Activated naive CD4-positive, alpha-beta T cell treated with anti-CD3 and anti-CD28 coated beads, Interleukin-2, amount 50 U/mL, for 16 hours (primary cell): ENCODE measurements around the gene KCNQ2.
"Not testable (repeated sequence)": the region's sequence is repeated elsewhere in the genome, so short reads cannot be mapped to it uniquely, and the experiment has no call there.

Experiments used
- DNase-seq: peaks from one replicate; pipeline ENCODE4 v3.0.0-alpha.2; 2020

The KCNQ2 gene

GRCh38 chr20:63380346-63380870 is 92.0 kb downstream of the KCNQ2 start:
- DNase-seq: no peak

DNA sequence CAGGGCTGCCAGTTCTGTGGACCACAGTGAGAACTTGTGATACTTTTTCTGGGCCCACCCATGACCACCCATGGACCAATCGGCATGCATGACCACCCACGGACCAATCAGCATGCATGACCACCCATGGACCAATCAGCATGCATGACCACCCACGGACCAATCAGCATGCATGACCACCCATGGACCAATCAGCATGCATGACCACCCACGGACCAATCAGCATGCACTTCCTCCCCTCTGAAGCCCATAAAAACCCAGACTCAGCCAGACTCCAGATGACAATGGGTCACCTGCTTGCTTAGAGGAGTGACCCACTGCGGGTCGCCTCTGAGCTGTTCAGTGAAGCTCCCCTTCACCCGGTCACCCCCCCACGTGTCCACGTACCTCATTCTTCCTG is 92.6 kb downstream of the KCNQ2 start:
- not testable (repeated sequence) for DNase-seq

DNA sequence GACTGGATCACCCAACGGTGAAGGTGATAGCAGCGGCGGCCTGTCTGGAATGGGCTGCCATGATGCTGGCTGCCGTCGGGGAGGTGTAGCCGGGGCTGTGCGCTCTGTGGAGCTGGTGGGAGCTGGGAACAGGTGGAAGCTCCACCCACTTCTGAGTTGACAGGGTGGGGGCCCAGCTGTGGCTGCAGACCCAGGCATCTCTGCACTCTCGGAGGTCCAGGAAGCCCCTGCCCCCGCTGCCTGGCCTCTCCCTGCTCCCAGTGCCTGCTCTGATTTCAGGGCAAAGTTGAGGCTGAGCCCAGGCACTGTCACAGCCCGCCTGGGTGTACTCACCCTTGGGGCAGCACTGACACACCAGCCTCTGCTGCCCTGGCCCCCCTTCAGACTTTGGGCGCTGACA is 93.2 kb downstream of the KCNQ2 start:
- DNase-seq: no peak

GRCh38 chr20:63378626-63379025 is 93.8 kb downstream of the KCNQ2 start:
- no peak for DNase-seq

GRCh38 chr20:63377951-63378381 is 94.5 kb downstream of the KCNQ2 start:
- DNase-seq: no peak

- DNase-seq: no peak
Observed at GRCh38 chr20:63377256-63377941, 95.1 kb downstream of the KCNQ2 start.

DNA sequence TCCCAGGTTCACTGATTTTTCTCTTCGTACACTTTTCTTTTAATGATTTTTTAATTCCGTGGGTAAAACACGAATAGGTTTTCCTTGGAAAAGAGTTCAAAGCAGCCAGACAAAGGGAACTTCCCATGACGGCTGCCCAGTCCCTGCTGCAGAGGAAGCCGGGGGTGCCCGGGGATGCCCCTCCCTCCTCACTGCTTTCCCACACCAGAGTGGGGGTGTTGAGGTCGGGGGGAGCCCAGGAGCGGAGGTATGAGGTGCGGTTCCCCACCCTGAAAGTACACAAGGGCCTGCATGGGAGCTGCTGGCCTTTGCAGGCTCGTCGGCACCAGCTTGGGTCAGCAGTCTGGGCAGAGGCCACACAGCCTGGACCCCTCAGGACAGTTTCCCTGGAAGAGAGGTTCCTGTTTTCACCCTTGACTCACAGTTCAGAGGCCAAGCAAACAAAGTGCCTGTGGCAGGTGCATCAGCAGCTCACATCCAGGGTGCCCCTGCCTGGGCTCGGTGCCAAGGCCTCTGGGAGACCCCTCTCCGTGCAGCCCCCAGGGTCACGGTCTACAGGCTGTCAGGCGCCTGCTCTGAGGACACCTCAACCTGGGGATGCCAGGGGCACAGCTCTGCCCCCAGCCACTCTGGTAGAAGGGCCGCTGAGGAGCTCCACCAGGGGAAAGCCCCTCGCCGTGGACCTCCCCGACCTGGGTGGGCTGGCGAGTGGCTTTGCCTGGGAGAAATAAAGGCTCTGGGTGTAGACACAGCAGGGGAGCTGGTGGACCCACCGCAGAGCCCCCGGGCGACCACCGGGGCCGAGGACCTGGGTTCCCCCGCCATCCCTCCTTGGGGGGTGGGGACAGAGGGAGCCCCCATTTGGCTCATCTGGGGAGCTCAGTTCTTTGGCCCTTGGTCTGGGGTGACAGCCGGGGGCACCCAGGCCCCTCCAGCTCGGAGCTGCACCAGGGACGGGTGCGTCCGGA is 95.9 kb downstream of the KCNQ2 start:
- DNase-seq: no peak

DNA sequence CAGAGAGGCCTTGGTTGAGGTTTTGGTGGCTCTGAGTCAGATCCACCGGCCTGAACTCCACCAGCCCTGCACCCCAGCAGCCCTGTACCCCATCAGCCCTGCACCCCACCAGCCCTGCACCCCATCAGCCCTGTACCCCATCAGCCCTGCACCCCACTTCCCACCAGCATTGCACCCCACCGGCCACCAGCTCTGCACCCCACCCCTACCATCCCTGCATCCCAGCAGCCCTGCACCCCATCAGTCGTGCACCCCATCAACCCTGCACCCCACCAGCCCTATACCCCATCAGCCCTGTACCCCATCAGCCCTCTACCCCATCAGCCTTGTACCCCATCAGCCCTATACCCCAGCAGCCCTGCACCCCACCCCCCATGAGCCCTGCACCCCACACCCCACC is 97.0 kb downstream of the KCNQ2 start:
- DNase-seq: no peak

DNA sequence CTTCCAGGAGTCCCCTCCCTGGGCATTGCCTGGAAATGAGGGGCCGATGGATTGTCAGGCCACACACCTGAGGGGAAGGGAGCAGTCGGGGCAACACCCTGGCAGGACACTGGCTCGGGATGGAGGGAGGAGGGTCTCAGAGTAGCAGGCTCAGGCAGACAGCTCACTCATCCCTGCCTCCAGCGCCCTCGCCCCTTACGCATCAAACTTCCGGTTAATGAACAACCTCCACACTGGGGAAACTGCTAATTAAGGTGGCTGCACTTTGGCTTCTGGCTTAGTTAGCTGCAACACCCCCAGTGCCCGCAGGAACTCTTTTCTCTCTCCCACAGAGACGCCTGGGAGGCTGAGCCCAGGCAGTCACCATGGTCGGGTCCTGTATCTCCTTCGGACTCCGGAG is 98.0 kb downstream of the KCNQ2 start:
- DNase-seq: no peak

GRCh38 chr20:63373996-63374395 is 98.5 kb downstream of the KCNQ2 start:
- DNase-seq: no peak

- DNase-seq: no peak
Observed at GRCh38 chr20:63372971-63373885, 99.2 kb downstream of the KCNQ2 start.

DNA sequence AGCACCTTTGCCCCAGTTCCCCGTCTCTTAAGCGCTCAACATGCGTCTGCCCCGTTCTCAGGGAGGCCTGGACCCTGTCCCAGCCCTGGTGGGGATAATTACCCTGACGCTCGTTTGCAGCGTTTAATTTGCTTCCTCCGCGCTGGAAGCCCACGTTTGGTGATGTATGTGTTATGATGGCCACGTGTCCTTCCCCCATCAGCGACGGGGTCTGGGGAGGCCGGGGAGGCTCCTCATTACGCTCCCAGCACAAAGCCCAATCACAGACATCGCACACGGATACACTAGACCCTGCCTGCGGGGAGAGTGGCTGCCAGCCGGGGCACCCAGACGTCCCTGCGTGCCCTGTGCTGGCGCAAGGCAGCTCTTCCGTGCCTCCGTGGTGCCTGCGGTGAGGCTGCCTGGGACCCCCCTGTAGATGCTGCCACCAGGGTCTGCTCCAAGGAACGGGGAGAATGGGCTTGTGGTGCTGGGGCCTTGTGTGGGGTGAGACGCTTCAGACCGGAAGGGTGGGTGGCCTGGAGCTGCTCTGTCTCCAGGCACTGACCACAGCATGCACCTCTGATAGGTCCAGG is 101.1 kb downstream of the KCNQ2 start:
- no peak for DNase-seq

DNA sequence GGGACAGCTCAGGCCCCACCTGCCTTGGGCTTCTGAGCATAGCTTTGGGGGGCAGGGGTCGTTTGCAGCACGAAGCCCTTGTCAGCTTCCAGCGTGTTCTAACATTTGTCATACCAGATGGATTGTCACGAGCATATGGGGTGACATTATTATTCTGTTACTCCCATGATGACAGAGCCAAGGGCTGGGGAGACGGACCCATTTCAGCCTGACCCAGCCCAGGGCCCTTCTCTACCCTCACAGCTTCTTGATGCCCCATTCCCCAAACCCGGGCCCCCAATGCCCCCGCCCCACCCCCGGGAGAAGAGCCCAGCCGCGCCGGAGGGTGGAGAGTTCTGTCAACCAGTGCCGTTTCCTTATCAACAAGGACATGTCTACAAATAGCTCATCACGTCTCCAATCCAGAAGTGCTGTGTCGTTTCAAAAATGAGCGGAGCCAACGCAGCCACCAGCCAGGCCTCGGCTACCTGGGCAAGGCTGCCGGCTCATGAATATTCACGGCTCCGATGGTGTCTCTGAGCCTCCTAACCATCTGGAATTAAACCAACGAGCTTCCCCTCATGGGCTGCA is 101.8 kb downstream of the KCNQ2 start:
- no peak for DNase-seq

DNA sequence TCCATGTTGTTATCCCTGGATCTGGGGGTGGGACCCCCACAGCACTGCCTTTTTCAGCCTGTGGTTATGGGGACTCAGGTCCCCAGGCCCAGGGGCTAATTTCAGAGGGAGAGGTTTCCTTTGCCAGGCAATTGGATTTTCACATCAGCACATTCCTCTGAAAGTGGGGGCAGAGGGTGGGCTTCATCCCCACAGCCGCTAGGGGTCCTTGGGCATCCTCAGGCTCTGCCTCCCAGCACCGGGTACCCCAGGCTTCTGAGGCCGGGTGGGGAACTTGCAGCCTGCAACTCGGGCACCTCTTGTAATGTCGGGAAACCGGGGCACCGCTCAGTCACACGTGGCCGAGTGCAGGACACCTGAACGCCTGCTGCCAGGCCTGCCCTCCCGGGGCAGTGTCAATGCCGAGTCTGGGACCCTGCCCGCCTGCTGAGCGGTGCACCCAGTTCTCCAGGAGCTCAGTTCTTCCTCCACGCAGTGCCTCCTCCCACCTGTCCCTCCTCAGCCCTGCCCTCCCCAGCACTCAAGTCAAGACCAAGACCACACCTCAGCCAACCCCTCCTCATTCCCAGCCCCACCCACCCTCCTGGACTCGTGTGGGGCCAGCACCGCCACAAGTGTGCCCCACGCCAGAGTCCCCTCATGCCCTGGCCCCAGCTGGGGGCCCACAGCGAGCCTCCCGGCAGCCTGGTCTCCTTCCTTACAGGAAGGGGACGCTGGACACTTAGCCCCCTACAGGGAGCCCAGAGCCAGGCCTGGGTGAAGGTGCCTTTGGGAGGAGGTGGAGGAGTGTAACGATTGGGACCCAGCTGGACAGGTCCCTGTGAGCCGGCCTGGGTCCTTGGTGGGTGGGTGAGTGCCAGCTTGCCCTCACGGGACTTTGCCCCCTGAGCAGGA is 102.5 kb downstream of the KCNQ2 start:
- no peak for DNase-seq

DNA sequence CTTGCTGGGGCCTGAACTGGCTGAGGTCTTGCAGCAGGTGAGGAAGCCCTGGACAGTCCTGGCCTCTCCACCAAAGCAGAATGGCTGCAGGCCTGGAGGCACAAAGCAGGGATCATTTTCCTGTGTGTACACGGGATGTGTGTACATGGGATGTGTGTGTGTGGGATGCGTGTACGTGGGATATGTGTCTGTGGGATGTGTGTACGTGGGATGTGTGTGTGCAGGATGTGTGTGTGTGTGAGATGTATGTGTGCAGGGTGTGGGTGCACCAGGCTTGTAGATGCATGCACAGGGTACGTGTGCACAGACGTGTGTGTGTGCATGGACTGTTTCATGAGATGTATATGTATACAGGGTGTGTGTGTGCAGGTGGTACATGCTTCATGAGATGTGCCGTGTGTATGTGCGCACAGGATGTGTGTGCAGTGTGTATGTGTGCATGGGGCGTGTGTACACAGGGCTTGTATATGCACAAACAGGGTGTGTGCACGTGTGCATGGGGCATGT is 103.4 kb downstream of the KCNQ2 start:
- no peak for DNase-seq

DNA sequence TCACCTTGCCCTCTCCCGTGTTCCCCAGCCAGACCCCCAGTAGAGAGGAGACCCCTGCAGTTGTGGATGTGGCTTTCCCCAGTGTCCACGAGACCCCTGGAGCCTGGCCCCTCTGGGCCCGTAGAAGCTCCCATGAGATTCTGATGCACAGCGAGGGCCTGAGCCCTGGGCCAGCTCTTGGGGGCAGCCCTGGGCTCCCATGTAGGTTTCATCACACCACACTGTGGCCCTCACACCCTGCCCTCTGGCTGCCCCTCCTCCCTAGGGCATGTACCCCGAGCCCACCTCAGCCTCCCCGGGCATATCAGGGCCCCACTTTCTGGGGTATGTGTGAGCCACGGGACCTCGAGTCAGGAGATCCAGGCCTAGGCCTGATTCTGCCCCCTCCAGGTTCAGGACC is 104.3 kb downstream of the KCNQ2 start:
- DNase-seq: no peak

DNA sequence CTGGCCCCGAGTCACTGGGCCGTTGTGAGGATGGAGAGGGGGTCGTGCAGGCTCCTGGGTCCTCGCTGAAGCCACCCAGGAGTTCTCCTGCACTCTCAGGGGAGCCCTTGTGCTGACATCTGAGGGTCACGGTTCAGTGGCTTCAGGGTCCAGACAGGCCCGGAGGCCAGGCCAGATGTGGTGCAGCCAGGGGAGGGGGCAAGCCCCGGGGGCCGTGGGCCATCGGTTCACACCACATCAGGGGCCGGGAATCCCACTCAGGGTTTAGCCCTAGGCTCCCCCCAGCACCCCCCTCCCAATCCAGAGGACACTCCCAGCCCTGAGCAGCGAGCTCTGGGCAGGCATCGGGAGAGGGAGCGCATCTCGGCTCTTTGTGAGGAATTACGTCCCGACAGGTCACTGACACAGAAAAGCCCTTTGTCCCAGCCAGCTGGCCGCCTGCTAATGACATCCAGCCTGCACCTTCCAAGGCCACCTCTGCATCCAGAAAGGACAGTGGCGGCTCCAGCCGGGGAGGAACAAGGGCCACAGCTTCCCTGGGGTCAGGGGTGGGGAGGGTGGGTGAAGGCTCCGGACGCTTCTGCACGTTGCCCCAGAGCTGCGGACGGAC is 104.9 kb downstream of the KCNQ2 start:
- no peak for DNase-seq

GRCh38 chr20:63366390-63367365 is 105.8 kb downstream of the KCNQ2 start:
- DNase-seq: no peak
